ENCODE data around the gene GNG7.
"Not testable (repeated sequence)": the region's sequence is repeated elsewhere in the genome, so short reads cannot be mapped to it uniquely, and the experiment has no call there.

The GNG7 gene

DNA sequence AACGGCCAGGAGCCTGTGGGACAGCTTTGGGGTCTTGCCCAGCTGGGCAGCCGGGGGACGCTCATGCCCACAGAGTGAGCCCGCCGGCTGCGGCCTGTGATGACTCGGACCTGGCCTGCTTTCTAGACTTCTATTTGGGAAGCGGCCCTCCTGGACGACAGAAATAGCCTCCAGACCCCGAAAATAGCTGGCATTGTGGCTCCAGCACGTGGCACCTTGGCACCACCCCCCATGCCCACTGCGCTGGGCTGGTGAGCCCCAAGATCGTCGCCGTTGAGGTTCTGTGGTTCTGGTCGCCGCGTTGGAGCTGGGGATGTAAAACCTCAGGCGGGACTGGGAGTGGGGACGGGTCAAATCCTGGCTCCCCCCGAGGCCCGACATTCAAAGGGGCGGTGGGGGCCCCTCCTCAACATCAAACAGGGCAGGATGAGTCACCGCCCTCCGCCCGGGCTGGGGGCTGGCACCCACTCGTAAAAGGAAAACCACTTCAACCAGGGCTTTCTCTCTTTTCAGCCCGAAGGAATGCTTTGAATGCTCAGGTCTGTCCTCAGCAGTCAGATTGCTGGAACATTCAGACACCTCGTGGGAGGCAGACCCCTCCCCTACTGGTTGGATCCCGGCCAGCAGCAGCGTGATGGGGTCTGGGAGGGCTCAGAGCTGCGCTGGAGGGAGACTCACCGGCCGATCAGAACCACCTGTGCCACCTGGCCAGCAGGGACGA is 184.5 kb downstream of the GNG7 start:
- no peak for DNase-seq (ENCODE audit: low read depth in 2 of 3, low spot score in 1 of 3)

DNA sequence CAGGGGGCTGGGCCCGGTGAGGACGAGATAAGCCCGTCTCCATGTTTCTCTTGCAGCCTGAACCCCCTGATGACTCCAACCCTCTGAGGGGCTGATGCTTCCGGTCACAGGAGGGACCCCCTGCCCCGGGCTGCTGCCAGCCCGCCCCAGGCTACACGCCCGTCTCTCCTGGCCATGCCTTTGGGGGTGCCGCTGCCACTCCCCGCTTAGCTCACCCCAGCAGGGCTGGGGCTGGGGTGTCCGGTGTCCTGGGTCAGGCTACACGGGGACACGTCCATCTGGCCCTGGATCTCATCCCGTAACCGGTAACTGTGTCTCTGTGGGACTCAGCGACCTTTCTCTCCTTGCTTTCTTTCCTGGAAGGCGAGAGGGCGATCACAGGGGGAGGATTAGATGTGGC is 185.8 kb downstream of the GNG7 start:
- DNase-seq (ENCODE audit: low read depth in 2 of 3, low spot score in 1 of 3) = no peak

DNA sequence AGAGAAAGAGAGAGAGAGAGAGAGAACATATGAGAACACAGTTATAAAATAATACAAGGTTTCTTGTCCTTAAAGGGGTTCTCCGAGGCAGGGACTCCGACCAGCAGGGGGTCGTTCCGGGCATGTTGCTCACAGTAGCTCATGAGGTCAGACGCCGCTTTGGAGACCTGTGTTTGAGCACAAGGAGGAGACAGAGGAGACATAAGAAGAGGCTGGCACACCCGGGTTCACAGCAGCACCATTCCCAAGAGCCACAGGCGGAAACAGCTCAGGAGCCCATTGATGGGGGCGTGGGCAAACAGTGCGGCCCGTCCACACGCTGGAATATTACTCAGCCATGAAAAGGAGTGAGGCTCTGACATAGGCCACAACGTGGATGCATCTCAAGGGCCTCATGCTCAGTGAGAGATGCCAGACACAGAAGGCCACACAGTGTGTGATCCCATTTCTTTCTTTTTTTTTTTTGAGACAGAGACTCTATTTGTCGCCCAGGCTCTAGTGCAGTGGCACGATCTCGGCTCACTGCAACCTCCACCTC is 187.4 kb downstream of the GNG7 start:
- DNase-seq (ENCODE audit: low read depth in 2 of 3, low spot score in 1 of 3) = no peak

DNA sequence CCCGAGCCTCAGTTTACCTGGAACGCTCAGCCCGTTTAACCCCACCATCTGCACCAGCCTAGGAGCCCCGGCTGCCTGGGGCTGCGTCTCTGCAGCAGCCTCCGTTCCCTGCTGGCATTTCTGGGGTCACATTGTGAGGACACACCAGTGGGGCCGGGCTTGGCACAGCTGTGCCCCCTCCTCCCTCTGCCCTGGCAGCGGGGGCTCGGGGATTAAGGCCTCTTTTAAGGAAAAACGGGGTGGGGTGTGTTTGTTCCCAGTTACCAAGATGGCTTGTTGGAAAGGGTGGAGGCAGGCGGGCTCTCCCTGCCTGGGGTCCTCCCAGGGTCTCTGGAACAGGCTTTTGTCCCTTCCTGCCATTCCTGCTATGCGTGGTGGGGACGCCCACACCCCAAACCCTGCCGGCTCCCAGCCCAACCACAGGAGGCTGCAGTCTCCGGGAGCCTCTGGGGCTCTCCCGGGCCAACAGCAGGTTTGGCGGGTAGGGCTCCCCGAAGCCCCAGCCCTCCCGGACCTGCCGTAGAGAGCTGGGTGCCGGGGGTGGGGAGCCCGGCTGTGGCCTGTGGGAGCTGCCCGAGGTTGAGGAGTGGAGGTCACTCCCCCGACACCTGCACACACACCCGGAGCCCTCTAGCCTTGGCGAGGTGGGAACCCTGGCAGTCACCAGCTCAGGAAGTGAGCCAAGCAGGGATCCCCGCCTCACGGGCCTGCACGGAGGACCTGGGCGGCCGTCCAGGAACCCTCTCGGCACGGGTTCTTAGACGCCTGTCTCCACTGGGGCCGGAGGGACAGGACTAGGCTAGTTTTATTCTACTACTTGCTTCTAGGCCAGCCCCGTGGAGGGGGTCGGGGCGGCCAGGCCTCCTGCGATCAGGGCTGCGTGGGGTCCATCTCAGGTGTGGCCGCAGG is 189.7 kb downstream of the GNG7 start:
- DNase-seq (ENCODE audit: low read depth in 2 of 3, low spot score in 1 of 3) = no peak

DNA sequence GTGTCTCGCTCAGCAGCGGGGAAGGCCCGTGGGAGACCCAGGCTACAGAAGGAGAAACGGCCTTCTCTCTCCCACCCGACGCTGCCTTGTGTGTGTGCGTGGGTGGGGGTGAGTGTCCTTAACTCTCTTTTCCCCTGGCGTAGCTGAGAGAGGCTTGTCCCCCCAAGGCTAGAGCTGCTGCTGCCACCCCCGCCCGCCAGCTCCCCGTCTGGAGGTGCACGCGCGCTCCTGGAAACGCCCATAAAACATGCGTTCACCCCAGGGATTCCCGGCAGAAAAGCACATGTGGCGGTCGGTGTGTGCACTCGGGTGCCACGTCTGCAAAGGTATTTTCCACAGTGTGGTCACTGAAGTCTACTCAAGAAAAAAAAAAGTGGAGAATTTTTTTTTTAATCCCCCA is 190.5 kb downstream of the GNG7 start:
- DNase-seq (ENCODE audit: low read depth in 2 of 3, low spot score in 1 of 3) = no peak

DNA sequence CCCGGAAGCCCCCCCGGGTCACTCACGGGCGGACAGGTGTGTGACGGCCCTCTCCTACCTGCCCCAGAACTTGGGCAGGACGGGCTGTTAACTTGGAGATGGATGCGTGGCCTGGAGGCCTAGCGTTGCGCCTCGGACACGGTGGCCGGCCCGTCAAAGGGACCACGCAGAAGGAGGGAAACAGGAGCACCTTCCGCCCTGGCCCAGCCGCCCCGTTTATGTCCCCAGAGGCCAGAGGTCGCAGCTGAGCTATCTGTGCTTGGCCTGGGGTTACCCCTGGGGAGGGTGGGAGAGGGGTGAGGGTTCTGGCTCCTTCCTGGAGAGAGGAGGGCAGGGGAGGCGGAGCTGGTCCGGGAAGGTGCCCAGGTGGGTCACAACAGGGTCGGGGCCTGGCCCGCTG is 190.9 kb downstream of the GNG7 start:
- DNase-seq (ENCODE audit: low read depth in 2 of 3, low spot score in 1 of 3) = no peak

DNA sequence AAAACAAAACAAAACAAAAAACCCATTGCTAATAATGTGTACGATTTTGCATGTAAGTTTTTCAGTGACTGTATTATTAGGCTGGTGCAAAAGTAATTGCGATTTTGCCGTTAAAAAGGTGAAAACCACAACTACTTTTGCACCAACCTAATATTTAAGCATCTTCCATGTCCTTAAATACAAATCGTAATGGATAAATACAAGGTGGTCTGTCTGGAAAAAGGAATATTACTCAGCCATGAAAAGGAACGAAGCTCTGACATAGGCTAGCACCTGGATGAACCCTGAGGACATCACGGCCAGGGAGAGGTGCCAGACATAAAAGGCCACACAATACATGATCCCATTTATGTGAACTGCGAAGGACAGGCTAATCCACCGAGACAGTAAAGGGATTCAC is 193.4 kb downstream of the GNG7 start:
- no peak for DNase-seq (ENCODE audit: low read depth in 2 of 3, low spot score in 1 of 3)

DNA sequence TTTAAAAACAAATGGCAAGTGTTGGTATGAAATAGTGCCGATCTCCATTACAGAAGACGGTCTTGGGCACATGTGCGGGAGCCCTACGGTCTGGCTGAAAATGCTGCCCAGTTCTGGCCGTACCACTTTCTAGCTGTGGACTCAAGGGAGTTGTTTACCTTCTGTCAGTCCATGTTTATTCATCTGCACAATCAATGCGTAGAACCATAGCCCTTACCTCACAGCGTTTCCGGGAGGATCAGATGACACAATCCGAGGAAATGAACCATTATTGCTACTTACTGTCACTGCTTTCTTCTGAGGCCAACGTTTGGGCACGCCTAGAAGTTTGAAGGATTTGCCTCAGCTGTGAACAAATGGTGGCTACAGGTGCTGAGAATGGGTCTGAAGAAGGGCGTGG is 195.4 kb downstream of the GNG7 start:
- no peak for DNase-seq (ENCODE audit: low read depth in 2 of 3, low spot score in 1 of 3)

DNA sequence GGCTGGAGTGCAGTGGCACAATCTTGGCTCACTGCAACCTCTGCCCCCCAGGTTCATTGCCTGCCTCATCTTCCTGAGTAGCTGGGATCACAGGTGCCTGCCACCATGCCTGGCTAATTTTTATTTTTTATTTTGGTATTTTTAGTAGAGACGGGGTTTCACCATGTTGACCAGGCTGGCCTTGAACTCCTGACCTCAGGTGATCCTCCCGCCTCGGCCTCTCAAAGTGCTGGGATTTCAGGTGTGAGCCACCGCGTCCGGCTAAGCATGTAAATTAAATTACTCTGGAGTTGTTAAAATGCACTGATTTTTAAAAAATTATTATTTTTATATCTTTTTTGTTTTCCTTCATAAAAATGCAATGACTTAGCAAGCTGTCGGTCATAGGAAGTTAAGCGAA is 195.8 kb downstream of the GNG7 start:
- DNase-seq (ENCODE audit: low read depth in 2 of 3, low spot score in 1 of 3) = not testable (repeated sequence)

DNA sequence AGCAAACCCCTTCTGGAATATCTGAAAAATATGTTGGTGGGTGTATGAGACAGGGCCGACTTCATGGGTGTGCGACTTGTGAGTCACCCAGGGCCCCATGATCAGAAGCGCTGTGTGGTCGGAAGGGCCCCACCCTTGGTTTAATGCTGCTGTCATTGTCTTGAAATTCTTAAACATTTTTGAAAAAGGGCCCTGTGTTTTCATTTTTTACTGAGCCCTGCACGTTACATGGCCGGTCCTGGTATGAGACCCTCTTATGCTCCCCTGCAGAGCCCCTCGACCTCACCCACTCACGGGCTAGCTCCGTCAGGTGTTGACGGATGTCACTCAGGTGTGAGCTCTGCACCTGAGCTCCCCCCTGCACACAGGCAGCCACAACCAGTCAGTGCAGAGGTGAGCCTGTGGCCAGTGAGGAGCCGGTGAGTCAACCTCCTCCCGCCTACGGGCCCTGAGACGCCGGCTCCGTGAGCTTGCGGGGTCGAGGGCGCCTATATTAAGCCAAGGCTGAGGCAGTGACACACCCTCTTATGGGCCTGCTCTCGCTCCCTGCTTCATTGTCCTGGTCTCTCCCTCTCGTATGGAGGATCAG is 198.9 kb downstream of the GNG7 start:
- peak; percentile 43 to 45 (median 44) for DNase-seq (ENCODE audit: low read depth in 2 of 3, low spot score in 1 of 3)

DNA sequence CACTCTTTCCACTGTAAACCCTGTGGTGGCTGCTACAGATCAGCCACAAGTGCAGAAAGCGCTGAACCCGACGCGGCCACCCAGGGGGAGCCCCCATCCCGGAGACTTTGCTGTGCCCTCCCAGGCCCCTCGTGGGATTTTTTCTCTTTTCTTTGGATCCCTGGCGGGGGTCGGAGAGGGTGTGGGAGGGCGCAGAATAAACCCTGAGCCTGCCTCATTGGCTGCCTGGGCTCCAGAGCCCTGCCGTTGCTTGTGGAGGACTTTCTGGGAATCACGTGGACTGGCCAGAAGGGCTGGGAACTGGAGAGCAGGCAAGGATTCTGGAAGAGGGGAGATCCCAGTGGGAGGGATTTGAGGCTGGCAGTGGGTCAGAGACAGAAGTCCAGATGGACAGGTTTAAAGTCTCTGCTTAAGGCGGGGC is 201.6 kb downstream of the GNG7 start:
- DNase-seq (ENCODE audit: low read depth in 2 of 3, low spot score in 1 of 3) = no peak

DNA sequence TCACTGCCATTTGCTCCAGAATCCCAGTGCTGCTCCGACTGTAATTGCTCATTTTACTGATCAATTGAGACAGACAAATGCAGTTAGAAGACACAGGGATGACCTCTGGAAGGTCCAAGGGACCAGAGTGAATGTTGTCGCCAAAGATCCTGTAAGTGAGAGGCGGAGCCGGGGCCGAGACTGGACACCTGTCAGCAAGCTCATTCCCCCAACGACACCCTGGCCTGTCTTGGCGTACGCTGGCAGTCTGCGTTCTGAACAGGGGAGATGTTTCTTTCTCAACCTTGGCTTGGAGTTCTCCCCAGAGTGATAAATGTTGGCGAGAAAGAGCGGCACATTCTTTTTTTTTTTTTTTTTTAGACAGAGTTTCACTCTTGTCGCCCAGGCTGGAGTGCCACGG is 202.3 kb downstream of the GNG7 start:
- DNase-seq (ENCODE audit: low read depth in 2 of 3, low spot score in 1 of 3) = no peak

DNA sequence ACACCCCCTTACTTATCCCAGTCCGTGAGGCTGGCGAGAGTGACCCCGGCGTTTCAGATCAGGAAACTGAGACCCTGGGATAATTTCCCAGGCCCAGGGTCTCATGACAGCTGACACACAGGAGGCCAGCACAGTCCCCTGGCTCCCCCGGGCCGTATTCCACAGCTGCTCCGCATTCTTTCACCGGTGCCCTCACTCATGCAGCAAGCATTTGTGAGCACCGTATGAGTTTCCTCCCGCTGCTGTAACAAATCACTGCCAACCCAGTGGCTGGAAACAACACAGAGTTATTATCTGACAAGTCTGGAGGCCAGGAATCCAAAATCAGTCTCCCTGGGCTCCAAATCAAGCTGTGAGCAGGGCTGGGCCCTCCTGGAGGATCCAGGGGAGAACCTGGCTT is 205.3 kb downstream of the GNG7 start:
- DNase-seq (ENCODE audit: low read depth in 2 of 3, low spot score in 1 of 3) = no peak

DNA sequence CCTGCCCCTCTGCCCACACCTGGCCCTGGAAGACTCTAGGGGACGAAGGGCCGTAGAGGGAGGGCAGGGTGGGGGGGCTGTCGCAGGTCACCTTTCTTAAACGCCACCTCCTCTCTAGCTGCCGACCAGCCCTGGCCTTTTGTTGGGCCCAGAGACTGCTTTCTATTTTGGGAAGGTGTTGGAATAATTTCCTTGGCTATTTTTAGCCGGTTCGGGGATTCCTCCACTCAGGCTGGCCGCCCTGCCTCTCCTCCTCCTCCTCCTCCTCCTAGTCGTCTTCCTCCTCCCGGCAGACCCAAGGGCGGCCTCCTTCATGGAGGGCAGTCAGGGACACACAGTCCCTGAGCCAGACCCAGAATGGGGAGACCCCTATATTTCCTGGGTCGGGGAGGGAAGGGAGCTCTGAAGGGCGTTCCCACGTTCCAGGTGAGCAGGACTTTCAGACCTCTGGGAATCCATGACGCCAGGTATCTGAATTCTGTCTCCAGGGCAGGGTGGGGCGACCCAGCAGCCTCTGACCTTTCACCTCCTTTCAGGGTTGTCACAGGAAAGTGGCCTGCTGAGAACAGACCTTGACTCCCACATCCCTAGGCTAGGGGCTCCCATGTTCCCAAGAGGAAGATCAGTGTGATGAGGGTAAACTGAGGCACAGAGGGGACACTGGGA is 206.7 kb downstream of the GNG7 start:
- DNase-seq (ENCODE audit: low read depth in 2 of 3, low spot score in 1 of 3) = no peak

DNA sequence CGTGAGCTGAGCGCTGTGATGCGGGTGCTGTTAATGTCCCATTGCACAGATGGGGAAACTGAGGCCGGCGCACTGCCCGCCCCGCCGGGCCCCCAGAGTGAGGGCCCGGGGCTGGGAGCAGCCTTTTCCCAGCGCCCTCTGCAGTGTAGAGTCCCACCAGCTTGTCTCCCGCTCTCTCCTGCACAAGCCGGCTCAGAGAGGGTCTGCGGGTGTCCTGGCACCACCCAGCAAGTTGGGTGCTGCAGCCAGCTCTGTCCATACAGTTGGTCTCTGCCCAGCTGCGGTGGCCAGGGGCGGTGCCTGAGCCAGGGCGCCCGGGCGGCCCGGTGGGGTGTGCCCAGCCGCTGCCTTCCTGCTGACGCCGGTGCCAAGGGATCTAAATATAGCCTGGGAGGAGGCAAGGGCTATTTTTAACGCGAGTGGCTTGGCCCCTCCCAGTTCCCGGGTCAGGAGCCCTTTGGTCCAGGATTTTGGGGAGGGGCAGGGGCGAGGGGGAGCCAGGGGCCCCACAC is 207.3 kb downstream of the GNG7 start:
- no peak for DNase-seq (ENCODE audit: low read depth in 2 of 3, low spot score in 1 of 3)

DNA sequence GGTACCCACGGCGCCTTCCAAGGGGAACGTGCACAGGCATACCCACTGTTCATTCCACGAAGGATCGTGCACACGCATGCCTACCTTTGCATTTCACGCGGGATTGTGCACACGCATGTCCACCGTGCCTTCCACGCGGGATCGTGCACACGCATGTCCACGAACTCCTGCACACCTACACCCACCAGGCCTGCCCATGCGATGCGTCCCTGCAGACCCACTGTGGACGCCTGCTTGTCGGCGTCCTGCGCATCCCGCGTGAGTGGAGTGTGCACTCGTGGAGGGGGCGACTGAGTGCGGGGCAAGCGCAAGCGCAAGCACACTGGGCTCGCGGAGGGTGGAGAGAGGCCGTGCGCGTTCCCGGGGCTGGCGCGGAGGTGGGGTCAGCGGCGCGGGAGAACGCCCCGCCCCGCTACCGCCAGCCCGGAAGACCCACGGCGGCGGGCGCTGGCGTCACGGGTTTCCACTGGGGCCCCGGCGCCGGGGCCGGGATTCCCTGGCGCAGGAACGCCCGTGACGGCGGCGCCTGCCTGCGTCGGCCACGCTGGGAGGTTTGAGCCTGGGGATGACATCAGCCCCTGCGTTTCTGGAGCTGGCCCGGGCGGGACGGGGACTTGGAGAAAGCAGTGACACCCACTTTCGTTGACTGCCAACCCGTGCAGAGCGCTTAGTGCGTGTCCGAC is 207.9 kb downstream of the GNG7 start:
- peak in 1 of 3 donors; percentile 40 for DNase-seq (ENCODE audit: low read depth in 2 of 3, low spot score in 1 of 3)

DNA sequence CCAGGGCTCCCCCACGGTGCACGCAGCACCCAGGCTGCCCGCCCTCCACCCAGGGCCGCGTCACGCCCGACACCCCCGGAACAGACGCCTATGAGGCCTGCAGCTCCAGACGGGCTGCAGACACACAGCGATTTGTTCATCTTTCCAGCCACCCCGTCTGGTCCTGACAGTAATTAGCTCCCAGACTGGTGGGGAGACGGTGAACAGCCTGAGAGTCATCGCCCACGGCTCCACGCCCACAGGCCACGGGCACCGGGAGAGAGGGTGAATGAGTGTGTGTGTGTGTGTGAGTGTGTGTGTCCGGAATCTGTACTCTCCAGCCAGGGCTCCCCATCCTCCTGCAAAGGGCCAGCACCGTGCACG is 208.4 kb downstream of the GNG7 start:
- no peak for DNase-seq (ENCODE audit: low read depth in 2 of 3, low spot score in 1 of 3)

DNA sequence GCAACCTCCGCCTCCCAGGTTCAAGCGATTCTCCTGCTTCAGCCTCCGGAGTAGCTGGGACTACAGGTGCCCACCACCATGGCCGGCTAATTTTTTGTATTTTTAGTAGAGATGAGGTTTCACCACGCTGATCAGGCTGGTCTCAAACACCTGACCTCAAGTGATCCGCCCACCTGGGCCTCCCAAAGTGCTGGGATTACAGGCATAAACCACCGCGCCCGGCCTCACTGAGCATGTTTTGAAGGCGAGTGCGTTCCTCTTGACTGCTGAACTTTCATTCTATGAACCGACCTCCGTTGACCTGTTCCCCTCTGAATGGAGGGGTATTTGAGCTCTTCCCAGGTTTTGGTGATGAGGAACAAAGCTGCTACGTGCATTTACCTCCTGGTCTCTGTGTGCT is 209.0 kb downstream of the GNG7 start:
- not testable (repeated sequence) for DNase-seq (ENCODE audit: low read depth in 2 of 3, low spot score in 1 of 3)

DNA sequence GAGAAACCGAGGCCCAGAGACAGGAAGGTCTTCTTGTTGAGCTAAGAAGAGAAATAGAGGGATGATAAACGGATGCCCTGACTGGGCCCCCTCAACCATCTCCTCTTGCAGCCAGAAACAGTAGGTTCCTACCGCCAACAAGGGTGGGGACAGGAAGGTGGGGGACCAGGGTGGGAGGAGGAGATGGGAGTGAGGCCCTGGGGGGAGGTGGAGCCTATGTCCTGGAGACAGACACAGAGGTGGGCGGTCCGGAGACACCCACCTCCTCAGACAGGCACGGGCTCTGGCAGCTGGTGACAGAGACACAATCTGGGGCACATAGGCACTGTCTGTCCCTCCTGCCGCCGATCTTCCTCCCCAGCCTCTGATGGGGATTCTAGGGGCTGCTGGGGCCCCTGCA is 209.6 kb downstream of the GNG7 start:
- DNase-seq (ENCODE audit: low read depth in 2 of 3, low spot score in 1 of 3) = no peak

DNA sequence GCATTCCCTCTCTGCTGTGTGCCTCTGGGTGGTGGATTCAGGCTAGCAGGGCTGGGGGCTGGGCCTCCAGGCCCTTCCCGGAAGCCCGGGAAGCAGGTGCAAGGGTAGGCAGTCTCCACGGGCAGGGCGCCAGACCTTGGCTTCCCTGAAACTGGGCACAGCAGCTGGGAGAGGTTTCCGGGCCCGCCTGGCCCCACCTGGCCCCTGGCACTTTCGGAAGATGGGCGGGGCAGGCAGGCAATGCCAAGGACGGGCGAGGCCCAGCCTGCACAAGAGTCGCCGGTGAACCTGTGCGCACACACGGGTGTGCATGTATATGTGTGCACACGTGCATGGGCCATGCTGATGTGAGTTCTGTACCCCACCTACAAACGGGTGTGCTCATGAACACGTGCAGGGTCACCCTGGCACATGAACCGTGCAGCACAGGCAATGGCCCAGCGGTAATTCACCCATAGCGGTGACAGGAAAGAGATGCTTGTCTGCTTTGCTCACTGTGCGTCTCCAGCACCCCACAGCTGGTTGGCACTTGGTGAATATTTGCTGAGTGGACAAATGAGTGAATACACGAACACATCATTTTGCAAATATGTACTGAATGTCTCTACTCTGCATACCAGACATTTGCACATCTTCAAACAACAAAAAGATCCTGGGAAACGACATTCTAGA is 211.2 kb downstream of the GNG7 start:
- DNase-seq (ENCODE audit: low read depth in 2 of 3, low spot score in 1 of 3) = no peak
